Stimulated activated CD8-positive, alpha-beta memory T cell treated with anti-CD3 and anti-CD28 coated beads, Interleukin-12 subunit alpha, Interleukin-12 subunit beta, amount 100 ng/mL, for 1 hour (primary cell): Measurements from ENCODE around the gene MCCC2.
"Not testable (repeated sequence)": the region's sequence is repeated elsewhere in the genome, so short reads cannot be mapped to it uniquely, and the experiment has no call there.

Experiments used
- DNase-seq: peaks from one replicate; pipeline ENCODE4 v3.0.0-alpha.2; 2020; ENCODE audit warnings: low read depth

MCCC2 gene

DNA sequence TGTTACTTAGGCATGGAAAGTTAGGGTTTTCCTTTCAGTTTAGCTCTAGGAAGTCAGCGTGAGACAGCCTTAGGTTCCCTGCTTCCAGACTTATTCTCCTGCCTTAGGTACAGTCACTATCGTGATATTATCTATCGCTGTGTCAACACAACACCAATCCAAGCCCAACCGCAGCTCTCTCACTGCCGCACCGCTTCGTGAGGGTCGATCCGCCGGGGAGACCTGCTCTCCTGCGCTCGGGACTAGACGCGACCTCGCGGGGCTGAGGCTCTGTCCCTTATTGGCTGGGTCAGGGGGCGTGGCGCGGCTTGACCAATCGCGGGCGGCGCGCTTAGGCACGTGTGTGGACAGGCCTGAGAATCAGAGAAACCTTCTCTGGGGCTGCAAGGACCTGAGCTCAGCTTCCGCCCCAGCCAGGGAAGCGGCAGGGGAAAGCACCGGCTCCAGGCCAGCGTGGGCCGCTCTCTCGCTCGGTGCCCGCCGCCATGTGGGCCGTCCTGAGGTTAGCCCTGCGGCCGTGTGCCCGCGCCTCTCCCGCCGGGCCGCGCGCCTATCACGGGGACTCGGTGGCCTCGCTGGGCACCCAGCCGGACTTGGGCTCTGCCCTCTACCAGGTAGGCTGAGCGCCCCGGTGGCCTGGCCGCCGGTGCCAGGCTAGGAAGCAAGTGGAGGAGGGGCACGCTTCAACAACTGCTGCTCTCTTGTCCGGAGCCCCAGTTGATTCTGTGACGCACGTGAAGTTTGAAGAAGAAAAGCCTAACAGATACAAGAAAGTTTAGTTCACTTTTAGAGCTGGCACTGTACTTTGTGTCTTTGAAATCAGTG is at the start of gene MCCC2:
Gene MCCC2, plus strand, starts transcription at position 400 of the 825 bp plus-strand sequence. Its CDS starts 86 bp downstream, at position 486.
- DNase-seq: peak; percentile 92

DNA sequence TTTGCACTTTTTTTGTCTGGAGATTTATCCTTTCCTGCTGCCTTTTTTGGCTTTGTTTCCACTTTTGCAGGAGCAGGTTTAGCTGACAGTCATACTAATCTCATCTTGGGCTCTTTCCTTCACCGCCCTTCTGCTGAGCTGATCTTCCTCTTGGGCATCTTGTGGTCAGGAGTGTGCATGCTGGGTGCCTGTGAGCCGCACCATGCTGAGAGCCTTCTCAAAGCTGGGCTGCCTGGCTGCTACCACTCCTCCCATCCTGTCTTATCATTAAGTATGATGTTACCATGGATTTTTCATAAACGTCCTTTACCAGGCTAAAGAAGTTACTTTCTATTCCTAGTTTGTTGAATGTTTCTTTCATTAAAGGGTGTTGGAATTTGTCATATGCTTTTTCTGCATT is 49.5 kb upstream of the MCCC2 start:
- DNase-seq: no peak

DNA sequence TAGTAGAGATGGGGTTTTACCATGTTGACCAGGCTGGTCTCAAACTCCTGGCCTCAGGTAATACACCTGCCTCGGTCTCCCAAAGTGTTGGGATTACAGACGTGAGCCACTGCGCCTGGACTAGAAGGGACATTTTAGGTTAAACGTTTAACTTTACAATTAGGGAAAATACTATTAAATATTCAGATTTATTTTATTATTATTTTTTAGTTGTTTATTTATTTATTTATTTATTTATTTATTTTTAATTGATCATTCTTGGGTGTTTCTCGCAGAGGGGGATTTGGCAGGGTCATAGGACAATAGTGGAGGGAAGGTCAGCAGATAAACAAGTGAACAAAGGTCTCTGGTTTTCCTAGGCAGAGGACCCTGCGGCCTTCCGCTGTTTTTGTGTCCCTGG is 36.3 kb upstream of the MCCC2 start:
- not testable (repeated sequence) for DNase-seq

DNA sequence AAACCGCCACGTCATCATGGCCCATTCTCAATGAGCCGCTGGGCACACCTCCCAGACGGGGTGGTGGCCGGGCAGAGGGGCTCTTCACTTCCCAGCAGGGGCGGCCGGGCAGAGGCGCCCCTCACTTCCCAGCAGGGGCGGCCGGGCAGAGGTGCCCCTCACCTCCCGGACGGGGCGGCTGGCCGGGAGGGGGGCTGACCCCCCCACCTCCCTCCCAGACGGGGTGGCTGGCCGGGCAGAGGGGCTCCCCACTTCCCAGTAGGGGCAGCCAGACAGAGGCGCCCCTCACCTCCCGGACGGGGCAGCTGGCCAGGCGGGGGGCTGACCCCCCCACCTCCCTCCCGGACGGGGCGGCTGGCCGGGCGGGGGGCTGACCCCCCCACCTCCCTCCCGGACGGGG is 35.6 kb upstream of the MCCC2 start:
- not testable (repeated sequence) for DNase-seq

DNA sequence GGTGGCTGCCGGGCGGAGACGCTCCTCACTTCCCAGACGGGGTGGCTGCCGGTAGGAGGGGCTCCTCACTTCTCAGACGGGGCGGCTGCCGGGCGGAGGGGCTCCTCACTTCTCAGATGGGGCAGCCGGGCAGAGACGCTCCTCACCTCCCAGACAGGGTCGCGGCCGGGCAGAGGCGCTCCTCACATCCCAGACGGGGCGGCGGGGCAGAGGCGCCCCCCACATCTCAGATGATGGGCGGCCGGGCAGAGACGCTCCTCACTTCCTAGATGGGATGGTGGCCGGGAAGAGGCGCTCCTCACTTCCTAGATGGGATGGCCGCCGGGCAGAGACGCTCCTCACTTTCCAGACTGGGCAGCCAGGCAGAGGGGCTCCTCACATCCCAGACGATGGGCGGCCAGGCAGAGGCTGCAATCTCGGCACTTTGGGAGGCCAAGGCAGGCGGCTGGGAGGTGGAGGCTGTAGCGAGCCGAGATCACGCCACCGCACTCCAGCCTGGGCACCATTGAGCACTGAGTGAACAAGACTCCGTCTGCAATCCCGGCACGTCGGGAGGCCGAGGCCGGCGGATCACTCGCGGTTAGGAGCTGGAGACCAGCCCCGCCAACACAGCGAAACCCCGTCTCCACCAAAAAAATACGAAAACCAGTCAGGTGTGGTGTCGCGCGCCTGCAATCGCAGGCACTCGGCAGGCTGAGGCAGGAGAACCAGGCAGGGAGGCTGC is 35.0 kb upstream of the MCCC2 start:
- DNase-seq: not testable (repeated sequence)

DNA sequence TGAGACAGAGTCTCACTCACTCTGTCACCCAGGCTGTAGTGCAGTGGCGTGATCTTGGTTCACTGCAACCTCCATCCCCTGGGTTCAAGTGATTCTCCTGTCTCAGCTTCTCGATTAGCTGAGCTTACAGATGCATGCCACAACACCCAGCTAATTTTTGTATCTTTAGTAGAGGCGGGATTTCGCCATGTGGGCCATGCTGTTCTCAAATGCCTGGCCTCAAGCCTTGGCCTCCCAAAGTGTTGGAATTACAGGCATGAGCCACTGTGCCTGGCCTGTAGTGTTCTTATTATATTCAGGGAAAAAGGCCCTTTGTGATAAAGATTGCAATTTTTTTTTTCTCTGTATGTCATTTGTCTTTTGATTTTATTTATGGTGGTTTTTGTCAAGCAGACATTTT is 24.0 kb upstream of the MCCC2 start:
- no peak for DNase-seq

DNA sequence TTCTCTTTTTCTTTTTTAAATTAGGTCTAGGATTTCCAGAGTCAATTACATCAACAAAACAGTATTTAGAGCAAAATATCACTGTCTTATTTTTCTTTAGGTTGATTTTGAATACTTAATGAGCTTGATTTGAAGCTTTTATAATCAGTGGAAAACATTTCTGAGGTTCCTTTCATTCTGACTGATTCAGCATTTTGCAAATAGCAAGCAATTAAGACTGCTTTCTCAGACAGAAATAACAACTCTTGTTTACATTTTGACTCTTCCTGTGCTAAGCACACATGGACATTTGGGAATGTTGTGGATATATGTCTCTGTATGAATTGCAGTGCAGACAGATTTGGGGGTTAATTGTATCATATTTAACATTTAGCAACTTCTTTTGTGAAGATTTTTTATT is 22.2 kb upstream of the MCCC2 start:
- DNase-seq: no peak

DNA sequence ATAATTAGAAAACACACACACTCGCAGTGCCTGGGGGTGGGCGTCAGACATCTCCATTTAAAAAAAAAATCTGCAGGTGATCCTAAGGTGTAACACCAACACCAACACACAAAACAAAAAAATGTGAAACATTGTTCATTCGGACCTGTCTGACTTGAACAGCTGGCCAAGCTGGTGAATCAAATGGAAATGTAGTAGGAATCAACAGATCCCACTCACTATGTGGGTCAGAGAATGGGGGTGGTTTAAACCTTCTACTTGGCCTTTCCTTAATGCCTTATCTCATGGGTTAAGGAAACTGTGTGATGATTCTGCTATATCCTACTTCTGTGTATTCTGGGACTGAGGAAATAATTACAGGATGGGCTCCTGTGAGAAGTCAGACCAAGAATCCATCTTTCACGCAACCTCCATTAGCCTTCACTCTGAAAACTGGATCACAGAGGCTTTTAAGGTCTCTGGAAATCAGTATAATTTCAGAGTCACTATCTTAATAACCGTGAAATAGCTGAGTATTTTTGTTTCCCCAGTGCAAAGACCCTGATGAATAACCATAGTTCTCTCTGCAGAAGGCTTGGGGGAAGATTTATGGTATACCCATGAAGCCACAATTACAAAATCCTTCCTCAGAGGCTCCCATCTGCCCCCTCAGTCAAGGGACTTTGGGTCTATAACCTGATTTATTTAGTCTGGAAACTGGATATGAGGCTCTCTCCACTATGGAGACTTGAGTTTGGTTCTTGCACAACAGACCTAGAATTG is 17.2 kb upstream of the MCCC2 start:
- no peak for DNase-seq

DNA sequence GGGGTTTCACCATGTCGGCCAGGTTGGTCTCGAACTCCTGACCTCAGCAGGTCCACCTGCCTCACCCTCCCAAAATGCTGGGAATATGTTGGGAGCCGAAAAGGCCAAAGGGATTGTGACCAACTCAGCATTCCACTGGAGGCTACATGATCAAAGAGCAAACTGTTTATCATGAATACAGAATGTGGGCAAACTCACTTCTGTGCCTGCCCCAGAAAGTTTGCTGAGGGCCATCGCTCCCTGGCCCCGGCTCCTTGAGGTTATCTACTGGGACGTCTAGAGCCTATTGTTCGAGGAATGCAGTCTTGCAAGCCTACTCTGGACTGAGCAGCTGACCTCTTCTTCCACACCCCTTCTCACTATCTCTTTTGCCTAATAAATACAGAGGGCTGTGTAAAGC is 15.3 kb upstream of the MCCC2 start:
- not testable (repeated sequence) for DNase-seq

DNA sequence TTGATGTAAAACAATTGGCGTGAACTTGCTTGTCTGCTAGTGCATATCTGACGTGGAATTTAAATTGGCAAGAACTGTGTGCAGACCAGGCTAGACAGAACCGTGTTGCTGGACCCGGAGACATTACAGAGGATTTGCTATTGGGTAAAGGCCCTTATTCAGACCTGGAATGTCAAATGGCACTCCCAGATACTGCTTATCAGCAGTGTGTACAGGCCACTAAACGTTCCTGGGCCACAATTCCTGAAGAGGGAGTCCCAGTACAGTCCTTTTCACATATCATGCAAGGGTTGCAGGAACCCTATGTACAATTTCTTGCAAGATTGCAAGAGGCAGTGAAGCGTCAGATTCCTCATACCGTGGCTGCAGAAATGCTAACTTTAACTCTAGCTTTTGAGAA is 13.5 kb upstream of the MCCC2 start:
- DNase-seq: no peak

DNA sequence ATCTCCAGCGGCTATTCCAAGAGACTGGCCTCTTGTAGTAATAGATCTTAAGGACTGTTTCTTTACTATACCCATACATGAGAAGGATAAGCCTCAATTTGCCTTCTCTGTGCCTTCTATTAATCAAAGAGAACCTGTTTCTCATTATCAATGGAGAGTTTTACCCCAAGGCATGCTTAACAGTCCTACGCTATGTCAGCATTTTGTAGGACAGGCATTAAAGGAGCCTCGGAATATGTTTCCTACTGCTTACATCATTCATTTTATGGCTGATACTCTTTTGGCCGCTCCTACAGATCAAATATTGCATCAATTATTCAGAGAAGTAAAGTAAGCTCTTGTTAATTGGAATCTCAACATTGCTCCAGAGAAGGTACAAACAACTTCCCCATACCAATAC is 11.6 kb upstream of the MCCC2 start:
- DNase-seq: not testable (repeated sequence)

DNA sequence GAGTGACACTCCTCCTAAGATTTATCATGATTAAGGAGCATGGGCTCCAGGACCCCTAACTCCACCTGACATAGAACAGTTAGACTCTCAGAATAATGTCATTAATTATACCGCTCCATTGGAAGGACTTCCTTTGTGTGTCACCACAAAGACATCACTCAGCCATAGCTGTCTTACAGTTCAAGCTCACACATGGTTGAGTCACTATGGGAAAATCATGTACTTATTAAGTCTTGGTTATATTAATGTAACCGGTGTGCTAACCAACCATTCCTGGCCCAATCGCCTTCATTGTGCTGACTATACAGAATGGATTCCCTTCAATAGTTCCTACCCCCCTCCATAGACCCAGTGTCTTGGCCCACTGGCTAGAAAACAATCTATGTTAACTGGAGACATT is 10.9 kb upstream of the MCCC2 start:
- no peak for DNase-seq

DNA sequence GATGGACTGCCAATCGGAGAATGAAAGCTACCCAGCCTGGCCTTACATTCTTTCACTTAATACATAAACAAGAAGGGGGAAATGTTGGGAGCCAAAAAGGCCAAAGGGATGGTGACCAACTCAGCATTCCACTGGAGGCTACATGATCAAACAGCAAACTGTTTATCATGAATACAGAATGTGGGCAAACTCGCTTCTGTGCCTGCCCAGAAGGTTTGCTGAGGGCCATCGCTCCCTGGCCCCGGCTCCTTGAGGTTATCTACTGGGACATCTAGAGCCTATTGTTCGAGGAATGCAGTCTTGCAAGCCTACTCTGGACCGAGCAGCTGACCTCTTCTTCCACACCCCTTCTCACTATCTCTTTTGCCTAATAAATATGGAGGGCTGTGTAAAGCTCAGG is 9.3 kb upstream of the MCCC2 start:
- not testable (repeated sequence) for DNase-seq

DNA sequence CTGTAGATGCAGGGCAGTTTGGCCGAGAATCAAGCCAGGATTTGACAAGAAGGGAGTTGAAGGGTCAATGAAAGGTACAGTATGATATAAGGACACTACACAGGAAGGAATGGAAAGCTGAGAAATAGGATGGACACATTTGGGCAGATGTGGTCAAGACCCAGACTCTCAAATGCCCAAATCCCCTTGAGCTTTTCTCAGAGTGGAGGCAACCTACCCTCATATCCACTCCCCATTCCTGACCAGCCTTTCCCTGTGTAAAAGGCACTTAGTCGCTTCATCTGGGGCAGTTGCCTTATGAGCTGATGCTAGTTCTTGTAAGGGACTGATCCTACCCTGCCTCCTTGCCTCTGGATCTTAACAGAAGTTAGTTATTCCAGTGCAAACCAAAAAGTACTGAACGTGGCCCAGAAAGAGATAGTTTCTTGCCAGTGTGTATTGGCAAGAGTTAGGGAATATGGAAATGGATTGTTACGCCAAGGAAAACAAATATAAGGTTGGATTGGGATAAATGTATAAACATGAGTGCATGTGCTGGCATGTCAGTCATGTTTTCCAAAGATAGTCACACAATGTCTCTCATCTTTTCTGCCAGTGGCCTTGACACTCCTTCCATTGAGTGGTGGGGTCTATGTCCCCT is 4.1 kb upstream of the MCCC2 start:
- DNase-seq: no peak

DNA sequence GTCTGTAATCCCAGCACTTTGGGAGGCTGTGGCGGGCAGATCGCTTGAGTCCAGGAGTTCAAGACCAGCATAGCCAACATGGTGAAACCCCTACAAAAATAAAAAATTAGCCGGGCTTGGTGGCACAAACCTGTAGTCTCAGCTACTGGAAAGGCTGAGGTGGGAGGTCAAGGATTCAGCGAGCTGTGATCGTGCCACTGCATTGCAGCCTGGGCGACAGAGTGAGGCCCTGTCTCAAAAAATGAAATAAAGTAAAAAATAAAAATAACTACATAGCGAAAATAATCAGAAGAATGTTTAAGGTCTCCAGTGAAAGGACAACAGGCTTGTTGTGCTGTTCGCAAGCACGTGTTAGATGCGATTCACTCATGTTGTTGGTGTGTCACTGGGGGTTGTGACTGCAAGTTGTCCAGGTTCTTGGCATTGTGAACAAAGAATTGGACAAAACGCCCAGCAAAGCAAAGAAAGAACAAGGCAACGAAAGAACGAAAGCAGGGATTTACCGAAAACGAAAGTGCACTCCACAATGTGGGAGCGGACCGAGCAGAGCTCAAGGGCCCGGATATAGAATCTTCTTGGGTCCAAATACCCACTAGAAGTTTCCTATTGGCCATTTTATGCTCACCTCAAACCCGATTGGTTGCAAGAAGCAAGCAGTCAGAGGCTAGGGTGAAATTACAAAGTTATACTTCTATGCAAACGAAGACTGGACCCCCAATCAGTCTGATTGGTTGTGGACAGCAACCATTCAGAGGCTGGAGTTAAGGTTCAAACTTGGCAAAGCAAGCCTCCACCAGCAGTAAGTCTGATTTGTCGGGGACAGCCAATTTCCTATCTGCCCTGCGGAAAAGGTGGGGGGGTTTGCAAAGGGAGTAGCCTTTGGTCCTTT is 844 bp upstream of the MCCC2 start:
- DNase-seq: no peak

DNA sequence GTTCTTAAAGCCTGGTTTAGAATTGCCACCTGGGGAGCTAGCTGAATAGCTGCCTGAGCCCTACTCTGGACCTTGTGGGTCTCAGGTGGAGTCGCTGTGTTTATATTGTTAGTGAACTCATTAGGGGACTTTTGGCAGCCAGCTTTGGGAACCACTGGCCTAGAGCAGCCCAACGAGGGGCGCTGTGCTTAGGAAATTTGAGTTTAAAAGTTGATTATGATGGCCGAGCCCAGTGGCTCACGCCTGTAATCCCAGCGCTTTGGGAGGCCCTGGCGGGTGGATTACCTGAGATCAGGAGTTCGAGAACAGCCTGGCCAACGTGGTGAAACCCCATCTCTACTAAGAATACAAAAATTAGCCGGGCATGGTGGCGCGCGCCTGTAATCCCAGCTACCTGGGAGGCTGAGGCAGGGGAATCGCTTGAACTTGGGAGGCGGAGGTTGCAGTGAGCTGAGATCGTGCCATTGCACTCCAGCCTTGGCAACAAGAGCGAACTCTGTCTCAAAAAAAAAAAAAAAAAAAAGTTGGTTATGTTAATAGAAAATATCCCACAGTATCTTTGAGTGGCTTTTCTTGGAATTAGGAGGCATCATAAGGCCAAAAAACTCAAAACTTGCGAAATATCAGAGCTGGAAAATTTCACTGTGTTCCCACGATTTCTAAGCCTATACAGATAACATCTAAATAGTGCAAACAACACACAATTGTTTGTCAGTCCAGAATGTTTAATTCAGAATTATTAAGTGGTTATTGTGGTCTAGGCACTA is 809 bp downstream of the MCCC2 start:
- no peak for DNase-seq

DNA sequence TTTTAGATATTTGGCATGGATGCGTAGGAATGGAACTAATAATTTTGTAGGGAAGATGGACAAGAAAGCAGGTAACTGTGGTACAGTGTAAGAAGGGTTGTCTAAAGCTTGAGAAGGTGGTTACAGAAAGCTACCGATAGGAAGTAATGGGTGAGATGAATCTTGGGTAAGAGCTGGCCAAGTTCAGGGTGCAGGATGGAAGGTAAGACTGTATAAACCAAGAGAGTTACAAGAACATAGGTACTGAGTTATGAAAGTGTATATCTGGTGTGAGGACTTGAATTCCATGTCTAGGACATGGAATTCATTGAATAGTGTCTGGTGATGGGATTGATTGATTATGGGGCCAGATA is 1.4 kb downstream of the MCCC2 start:
- no peak for DNase-seq

DNA sequence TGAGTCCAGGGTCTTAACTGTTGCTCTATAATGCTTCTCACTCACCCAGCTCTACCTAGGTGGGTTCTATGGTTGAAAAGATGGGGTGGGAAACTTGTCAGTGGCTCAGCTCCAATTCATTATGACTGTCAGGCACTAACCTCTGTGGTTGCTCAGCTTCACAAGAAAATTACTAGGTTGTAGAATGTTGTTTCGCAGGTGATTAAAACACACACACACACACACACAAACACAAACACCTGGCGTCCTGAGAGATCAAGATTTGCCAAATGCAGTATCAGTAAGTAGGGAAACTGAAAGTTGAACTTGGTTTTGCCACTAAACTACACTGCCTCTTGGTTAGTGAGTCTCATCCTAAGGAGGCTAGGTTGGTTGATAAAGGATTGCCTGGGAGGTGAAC is 2.8 kb downstream of the MCCC2 start:
- no peak for DNase-seq

DNA sequence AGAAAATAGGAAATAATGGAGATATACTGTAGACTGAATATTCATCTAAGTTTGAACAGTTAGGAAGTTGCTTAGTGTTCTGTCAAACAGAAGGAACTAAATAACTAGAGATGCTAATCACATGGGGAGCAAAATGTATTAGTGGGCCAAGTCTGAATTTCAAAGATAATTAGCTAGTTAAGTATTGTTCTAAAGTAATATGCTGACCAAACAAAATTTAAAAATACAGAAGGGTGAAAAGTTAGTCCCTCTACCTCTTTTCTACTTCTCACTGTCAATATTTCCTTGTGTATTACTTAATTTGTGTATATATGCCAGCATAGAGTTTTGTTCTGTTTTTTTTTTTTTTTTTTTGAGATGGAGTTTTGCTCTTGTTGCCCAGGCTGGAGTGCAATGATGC is 4.0 kb downstream of the MCCC2 start:
- no peak for DNase-seq

DNA sequence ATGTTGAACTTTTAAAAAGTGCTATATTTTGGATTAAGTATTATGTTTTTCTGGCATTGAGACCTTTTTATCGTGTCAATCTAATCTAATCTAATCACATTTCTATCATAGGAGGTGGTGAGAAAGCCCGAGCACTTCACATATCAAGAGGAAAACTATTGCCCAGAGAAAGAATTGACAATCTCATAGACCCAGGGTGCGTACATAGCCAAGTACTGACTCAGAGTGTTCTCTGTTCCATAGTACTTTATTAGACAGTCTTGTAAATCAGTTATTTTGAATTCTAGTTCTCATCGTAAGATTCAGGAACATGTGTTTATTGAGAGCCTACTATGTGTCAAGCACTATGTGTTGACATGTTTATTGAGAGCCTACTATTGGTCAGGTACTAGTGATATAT is 9.0 kb downstream of the MCCC2 start:
- no peak for DNase-seq

DNA sequence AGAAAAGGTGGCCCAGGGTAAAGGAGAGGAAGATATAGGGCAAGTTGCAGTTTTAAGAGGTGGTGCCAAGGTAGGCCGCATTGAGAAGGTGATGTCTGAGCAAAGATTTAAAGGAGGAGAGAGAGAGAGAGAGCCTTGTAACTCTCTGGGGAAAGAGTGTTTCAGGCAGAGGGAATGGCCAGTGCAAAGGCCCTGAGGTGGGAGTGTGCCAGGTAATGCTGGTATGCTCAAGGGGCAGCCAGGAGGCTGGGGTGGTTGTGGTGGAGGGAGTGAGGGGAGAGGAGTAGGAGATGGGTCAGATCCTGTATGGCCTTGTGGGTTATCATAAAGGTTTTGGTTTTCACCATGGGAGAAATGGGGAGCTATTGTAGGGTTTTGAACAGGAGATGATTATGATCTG is 9.9 kb downstream of the MCCC2 start:
- no peak for DNase-seq
